ENCODE results near the gene NAGPA.

NAGPA gene

GRCh38 chr16:5006348-5007193 lies 27.2 kb downstream of the NAGPA start:
- DNase-seq (ENCODE audit: insufficient read length, low spot score), result no peak
- no peak for FAIRE-seq

GRCh38 chr16:5005916-5006315 lies 27.8 kb downstream of the NAGPA start:
- FAIRE-seq, result no peak

GRCh38 chr16:5004311-5004710 lies 29.4 kb downstream of the NAGPA start:
- FAIRE-seq (no peak), DNase-seq (ENCODE audit: insufficient read length, low spot score) (no peak)

More at GRCh38 chr16:5005916-5006315, 27.8 kb downstream of the NAGPA start:
- no peak for DNase-seq (ENCODE audit: insufficient read length, low spot score)

- DNase-seq (ENCODE audit: insufficient read length, low spot score) (no peak), FAIRE-seq (no peak)
Observed at GRCh38 chr16:5003828-5004227, 29.9 kb downstream of the NAGPA start.

GRCh38 chr16:5003211-5003610 lies 30.5 kb downstream of the NAGPA start:
- no peak for FAIRE-seq
- no peak for DNase-seq (ENCODE audit: insufficient read length, low spot score)

GRCh38 chr16:5002699-5003143 lies 31.0 kb downstream of the NAGPA start:
- no peak for FAIRE-seq
- no peak for DNase-seq (ENCODE audit: insufficient read length, low spot score)

DNA sequence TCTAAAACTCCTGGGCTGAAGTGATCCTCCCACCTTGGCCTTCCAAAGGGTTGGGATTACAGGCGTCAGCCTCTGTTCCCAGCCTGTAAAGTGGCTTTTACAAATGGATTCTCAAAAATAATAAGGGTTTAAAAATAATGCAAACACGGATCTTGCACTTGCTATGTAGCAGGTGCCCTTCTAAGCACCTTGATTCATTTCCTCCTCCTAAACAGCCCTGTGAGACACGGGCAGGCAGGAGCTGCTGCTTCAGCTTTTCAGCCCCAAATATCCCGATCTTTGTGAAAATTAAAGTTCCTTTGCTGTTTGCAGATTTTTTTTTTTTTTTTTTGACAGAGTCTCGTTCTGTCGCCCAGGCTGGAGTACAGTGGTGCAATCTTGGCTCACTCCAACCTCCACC lies 31.7 kb downstream of the NAGPA start:
- no peak for FAIRE-seq
- no peak for DNase-seq (ENCODE audit: insufficient read length, low spot score)

GRCh38 chr16:5001571-5001970 lies 32.2 kb downstream of the NAGPA start:
- DNase-seq (ENCODE audit: insufficient read length, low spot score) (no peak), FAIRE-seq (no peak)

GRCh38 chr16:5000573-5001001 lies 33.1 kb downstream of the NAGPA start:
- DNase-seq (ENCODE audit: insufficient read length, low spot score) (no peak), FAIRE-seq (no peak)

DNA sequence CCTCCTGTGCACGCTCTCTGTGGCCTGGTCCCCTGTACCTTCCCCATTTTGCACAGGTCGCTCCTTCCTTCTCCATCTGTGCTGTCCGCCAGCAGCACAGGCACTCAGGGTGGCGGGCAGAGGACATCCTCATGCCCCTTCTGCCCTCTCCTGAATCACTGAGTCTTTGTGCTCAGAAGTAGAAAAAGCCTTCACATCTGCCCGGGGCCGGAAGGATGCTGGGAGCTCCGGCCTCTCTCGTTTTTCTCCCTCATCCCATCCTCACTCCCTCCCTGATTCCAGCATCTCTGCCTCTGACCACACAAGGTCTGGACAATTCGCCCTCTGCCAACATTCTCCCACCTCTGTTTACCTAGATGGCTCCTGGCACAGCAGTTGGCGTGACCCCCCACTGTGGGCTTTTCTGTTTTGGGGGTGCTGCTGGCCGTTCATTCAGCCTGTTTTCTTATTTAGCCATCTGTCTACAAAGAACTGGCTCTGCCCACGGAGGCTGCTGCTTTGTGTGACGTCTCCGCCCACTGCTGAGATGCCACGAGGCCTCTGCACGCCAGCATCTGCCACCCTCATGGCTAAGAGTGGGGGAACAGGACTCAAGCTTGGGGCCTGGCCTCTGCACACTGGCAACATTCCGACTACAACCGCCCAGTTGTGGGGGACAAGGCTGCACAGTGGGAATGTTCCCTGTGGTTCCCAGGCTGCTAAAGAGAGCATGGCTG lies 38.9 kb downstream of the NAGPA start:
- DNase-seq (ENCODE audit: insufficient read length, low spot score), result no peak
- FAIRE-seq, result no peak

DNA sequence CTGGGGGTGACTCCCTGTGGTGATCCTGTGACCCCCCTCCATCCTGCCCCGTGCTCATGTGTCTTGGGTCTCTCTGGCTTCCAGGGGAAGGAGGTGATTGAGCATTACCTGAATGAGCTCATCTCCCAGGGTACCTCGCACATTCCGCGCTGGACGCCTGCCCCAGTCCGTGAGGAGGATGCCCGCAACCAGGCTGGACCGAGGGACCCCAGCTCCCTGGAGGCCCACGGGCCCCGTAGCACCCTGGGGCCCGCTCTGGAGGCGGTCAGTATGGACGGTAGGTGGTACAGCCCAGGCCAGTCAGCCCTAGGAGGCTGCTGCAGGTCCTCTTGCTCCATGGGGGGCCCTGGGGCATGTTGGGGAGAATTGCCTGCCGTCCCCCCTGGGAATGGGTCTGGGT lies 42.0 kb downstream of the NAGPA start:
- FAIRE-seq (no peak), DNase-seq (ENCODE audit: insufficient read length, low spot score) (no peak)

DNA sequence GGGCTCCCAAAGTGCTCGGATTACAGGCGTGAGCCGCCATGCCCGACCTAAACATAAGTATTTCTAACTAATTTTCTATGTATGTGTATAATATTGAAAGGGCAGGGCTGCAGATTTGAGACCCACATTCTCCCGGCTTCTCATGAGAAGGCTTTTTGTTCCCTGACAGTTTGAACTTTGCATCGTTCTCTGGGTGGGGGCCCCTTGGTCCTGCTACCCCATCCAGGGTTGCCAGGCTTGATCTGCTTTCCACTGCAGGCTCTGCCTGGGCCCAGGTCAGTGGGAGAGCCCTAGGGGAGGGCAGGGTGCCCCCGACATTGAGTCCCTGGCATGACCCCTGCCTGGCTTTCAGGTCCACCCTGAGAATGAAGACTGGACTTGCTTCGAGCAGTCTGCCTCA lies 43.3 kb downstream of the NAGPA start:
- FAIRE-seq, result no peak
- DNase-seq (ENCODE audit: insufficient read length, low spot score), result no peak

DNA sequence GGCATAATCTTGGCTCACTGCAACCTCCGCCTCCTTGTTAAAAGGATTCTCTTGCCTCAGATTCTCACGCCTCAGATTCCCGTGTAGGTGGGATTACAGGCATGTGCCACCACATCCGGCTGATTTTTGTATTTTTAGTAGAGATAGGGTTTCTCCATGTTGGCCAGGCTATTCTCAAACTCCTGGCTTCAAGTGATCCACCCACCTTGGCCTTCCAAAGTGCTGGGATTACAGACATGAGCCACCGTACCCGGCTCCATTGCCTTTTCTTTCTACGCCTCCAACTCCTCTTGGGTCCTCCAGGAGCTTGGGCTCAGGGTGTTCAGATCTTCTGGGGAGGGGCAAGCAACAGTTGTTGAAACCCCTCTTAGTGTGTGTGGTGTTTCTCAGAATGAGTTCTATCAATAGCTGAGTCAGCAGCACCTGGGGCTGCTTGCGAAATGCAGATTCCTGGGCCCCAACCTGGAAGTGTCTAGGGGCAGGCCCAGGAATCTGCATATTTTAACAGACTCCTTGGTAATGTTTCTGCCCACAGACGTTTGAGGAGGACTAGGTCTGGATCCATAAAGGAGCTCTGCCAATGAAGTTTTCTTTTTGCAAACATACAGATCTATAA lies 44.2 kb downstream of the NAGPA start:
- FAIRE-seq, result no peak

DNA sequence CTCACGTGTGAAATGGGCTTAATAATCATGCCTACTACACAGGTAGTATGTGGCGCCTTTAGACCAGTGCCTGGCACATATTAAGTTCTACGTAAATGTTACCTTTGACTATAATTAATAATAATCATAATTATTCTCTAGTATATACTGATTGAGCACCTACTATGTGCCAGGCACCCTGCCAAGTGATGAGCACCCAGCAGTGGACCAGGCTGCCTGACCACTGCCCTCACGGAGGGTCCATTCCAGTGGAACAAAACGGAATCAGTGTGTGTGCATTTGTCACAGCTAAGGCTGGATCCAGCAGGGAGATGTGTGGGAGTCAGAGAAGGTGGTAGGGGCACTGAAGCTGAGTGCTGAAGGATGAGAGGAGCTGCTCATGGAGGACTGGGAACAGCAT lies 45.1 kb downstream of the NAGPA start:
- FAIRE-seq (no peak), DNase-seq (ENCODE audit: insufficient read length, low spot score) (no peak)

More for the DNA sequence above, 44.2 kb downstream of the NAGPA start:
- DNase-seq (ENCODE audit: insufficient read length, low spot score), result no peak

- DNase-seq (ENCODE audit: insufficient read length, low spot score) (no peak), FAIRE-seq (no peak)
Observed at GRCh38 chr16:4987580-4988374, 46.0 kb downstream of the NAGPA start.

DNA sequence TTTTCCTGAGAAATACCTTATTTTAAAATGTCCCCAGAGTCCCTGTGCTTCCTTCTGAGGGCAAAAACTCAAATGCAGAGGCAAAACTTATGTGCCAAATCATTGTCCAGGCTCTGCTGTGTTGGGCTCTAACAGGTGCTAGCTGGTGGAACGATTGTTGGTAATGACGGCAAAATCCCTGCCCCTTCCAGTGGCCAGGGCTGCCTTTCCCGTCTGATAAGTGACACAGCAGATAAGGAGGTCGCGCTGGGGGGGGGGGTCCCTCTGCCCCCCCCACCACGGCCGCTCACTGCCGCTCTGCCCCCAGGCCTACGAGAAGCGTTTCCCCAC lies 46.5 kb downstream of the NAGPA start:
- DNase-seq (ENCODE audit: insufficient read length, low spot score) (no peak), FAIRE-seq (no peak)

DNA sequence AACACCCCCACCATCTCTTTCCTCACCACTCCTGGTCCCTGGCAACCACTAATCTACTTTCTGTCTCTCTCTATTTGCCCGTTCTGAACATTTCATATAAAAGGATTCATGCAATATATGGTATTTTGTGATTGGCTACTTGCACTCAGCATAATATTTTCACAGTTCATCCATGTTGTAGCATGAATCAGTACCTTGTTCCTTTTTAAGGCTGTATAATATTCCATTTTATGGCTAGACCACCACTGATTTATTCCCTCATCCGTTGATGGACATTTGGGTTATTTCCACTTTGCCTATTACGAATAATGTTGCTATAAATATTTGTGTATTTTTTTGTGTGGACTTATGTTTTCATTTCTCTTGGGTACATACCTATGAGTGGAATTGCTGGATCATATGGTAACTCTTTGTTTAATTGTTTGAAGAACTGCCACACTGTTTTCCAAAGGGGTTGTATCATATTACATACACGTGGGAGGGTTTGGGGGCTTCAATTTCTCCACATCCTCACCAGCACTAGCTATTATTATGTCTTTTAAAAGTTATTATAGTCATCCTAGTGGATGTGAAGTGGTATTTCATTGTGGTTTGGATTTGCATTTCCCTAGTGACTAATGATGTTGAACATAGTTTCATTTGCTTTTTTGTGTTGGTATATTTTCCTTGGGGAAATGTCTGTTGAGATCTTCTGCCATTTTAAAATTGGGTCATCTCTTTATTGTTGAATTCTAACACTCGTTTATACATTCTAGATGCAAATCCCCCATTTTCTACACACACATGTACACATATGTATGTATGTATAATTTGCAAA lies 49.4 kb downstream of the NAGPA start:
- DNase-seq (ENCODE audit: insufficient read length, low spot score), result no peak

GRCh38 chr16:4982056-4982867 lies 51.5 kb downstream of the NAGPA start:
- no peak for FAIRE-seq
- no peak for DNase-seq (ENCODE audit: insufficient read length, low spot score)

More for the DNA sequence above, 49.4 kb downstream of the NAGPA start:
- no peak for FAIRE-seq

DNA sequence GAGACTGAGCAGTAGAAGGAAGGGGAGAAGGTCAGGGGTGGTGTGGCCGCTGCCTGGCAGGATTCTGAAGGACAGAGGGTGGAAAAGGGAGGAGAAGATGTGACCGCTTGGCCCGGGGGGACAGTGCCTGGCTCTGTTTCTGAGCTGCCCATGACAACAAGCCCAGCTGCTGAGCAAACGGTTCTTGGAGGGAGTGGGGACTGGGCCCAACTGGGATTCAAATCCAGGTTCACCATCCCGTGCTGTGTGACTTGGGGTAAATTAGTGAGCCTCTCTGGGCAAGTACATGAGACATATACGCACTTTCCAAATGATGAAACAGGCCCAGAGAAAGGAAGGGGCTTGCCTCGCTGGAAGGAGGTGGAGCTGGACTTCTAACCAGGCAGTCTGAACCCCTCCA lies 52.3 kb downstream of the NAGPA start:
- no peak for FAIRE-seq
- no peak for DNase-seq (ENCODE audit: insufficient read length, low spot score)
